Smooth muscle cell of the brain vasculature (primary cell): ENCODE data around the gene KIF19.
"Not testable (repeated sequence)": the region's sequence is repeated elsewhere in the genome, so short reads cannot be mapped to it uniquely, and the experiment has no call there.

Experiments
- DNase-seq: peaks from one replicate; pipeline ENCODE4 v3.0.0-alpha.2; 2012; ENCODE audit warnings: low read depth, low spot score

The KIF19 gene, protein sequence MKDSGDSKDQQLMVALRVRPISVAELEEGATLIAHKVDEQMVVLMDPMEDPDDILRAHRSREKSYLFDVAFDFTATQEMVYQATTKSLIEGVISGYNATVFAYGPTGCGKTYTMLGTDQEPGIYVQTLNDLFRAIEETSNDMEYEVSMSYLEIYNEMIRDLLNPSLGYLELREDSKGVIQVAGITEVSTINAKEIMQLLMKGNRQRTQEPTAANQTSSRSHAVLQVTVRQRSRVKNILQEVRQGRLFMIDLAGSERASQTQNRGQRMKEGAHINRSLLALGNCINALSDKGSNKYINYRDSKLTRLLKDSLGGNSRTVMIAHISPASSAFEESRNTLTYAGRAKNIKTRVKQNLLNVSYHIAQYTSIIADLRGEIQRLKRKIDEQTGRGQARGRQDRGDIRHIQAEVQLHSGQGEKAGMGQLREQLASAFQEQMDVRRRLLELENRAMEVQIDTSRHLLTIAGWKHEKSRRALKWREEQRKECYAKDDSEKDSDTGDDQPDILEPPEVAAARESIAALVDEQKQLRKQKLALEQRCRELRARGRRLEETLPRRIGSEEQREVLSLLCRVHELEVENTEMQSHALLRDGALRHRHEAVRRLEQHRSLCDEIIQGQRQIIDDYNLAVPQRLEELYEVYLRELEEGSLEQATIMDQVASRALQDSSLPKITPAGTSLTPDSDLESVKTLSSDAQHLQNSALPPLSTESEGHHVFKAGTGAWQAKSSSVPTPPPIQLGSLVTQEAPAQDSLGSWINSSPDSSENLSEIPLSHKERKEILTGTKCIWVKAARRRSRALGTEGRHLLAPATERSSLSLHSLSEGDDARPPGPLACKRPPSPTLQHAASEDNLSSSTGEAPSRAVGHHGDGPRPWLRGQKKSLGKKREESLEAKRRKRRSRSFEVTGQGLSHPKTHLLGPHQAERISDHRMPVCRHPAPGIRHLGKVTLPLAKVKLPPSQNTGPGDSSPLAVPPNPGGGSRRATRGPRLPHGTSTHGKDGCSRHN

DNA sequence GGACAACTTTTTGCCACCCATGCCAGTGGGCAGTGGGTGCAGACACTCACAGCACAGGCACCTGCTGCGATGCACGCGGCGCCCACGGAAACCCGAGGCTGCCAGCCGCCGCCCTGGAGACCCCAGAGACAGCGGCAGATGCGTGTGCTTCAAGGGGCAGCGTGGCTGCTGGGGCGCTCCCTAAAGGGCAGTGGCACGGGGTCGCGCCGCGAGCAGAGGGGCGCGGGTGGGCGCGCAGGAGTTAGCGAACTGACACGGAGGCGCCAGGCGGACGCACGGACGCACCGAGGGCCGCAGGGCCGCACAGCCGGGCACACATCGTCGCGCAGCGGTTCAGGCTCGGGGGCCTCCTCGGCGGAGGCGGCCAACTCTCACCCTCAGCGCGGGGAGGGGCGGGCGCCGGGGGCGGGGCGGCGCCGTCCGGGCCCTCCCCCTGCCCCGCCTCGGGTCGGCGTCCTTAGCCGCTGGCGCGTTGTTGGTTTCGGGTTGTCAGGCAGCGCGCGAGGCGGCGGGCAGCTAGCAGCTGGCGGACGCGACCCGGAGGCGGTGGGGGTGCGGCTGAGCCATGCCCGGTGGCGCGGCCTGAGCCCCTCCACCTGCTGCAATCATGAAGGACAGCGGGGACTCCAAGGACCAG, at the start of gene KIF19:
KIF19 (plus strand) TSS at position 484 of the 637 bp plus-strand sequence; CDS start at position 608, 124 bp downstream.
- no peak for DNase-seq

DNA sequence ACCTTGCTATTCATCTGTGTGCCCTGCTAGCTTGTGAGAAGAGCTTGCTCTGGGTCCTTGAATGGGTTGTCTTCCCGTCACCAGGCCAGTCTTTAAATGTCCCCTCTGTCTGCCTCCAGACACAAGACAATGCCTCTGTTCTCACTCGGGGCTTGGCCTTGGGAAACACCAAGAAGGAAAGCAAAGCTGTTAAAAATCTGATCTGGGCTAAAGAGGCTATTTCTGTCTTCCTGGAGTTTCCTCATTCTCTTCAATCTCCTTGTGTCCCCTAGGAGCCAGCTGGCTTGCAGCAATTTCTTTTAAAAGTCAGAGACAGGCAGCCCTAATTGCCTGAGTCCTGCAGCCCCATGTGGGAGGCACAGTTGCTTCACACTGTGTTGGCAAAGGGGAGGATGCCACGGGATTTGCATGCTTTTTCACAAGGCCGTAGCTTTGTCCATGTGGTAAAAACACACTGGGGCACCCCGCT, 49.5 kb upstream of the KIF19 start:
- DNase-seq: no peak

DNA sequence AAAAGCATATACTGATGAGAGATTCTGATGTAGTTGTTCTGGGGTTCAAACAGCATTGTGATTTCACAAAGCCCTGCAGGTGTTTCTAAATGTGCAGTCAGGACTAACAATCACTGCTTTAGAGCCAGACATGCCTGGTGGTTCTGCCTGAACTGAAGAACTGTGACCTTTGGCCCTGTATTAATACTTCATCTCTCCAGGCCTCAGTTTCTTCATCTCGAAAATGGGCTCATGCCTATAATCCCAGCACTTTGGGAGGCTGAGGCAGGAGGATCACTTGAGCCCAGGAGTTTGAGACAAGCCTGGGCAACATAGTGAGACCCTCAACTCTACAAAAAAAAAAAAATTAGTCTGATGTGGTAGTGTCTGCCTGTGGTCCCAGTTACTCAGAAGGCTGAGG, 48.1 kb upstream of the KIF19 start:
- DNase-seq: no peak

DNA sequence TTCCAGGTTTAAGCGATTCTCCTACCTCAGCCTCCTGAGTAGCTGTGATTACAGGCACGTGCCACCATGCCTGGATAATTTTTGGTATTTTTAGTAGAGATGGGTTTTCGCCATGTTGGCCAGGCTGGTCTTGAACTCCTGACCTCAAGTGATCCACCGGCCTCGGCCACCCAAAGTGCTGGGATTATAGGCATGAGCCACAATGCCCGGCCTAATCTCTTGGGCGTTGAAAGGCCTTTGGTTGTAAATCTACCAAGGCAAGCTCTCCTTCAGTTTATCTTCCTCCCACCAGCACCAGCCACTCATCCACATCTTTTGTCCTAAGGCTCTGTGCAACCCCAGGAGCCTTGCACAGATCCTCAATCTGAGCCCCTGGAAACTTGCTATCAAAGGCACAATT, 46.4 kb upstream of the KIF19 start:
- not testable (repeated sequence) for DNase-seq

DNA sequence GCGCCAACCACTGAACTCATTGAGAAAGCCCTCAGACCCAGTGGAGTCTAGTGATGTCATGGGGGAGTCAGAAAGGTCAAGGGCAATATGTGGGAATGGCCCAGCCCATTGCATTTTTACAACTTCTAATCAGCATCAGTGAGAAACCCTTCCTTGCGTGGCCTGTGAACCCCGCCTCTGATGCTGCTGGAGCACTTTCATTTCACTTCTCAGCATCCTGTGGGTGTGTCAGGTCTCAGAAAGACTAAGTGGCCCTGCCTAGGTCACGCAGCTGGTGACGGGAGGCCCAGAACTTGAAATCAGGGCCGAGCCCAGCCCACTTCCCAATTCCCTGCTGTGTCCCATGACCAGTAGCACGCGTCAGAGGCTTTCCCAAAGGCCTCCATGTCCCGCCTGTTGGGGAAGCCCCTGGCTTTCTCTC, 45.9 kb upstream of the KIF19 start:
- no peak for DNase-seq

DNA sequence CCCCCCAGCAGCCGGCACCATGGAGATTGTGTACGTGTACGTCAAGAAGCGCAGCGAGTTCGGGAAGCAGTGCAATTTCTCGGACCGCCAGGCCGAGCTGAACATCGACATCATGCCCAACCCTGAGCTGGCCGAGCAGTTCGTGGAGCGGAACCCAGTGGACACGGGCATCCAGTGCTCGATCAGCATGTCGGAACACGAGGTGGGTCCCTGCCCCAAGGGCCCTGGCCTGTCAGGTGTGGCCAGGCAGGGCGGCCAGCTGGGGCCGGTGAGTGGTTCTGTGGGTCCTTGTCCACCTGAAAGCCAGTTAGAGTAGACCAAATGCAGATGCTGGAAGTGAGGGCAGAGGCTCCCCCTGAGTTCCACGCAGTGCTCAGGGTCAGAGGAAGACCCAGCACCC, 44.2 kb upstream of the KIF19 start:
- no peak for DNase-seq

DNA sequence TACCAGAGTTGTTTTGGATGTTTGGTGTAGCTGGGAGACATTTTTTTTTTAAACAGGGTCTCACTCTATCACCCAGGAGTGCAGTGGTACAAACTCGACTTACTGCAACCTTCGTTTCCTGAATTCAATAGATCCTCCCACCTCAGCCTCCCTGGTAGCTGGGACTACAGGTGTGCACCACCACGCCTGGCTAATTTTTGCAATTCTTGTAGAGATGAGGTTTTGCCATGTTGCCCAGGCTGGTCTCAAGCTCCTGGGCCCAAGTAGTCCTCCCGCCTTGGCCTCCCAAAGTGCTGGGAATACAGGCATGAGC, 43.8 kb upstream of the KIF19 start:
- DNase-seq: not testable (repeated sequence)

DNA sequence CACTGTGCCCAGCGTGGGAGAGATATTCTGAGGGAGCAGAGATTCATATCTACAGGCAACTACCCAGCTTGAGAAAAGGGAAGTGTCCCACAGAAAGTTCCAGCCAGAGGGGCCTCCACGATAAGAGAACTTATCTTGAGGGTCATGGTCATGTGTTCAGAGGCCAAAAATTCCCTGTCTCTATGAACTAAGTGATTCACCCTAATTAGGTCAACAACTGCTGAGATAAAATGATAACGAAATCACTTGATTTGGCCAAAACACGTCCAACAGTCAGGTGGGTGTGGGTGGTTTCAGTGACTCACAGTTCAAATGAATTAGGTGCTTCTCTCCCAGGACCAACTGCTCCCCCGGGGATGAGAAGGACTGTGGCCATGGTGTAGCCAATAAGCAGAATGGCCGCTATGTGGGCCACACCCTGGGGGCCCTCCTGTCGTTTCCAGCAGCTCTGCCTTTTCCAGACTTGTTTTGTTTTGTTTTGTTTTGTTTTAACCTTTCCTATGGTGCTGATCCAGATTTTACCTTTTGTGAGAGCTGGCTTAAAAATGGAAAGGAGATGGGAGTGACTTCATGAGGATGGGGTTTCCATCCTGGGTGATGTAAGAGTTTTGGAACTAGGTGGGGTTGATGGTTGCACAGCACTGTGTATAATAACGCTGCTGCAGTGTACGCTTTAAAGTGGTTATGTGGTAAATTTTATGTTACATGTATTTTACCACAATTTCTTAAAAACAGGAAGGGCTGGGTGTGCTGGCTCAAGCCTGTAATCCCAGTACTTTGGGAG, 43.2 kb upstream of the KIF19 start:
- no peak for DNase-seq

DNA sequence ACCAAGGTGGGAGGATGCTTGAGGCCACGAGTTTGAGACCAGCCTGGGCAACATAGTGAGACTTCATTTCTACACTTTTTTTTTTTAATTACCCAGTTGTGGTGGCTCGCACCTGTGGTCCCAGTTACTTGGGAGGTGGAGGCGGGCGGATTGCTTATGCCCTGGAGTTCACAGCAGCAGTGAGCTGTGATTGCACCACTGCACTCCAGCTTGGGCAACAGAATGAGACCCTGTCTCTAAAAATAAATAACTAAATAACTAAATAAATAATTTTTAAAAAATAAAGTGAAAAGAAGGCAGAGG, 42.7 kb upstream of the KIF19 start:
- DNase-seq: no peak

DNA sequence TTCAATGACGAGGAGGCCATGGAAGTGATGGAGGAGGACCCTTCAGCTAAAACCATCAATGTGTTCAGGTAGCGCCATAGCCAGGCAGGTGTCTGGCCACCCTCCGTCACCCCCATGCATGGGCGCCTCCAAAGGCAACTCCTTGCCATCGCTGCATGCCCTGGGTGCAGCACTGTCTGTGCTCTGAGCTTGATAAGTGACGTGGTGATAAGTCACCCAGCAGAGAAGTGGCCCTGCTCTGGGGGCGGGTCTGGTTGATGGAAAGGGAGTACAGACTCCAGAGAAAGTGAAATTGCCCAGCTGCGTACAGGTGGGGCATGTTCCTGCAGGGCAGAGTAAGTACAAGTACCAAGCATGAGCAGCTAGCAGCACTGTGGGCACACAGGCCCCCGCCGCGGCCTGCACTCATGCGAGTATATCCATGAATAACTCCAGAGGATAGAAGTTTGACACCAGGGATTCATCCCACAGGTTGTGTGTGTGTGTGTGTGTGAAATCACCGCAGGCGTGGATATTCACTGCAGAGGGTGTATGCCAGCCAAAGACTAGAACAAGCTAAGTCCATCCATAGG, 38.9 kb upstream of the KIF19 start:
- DNase-seq: no peak

DNA sequence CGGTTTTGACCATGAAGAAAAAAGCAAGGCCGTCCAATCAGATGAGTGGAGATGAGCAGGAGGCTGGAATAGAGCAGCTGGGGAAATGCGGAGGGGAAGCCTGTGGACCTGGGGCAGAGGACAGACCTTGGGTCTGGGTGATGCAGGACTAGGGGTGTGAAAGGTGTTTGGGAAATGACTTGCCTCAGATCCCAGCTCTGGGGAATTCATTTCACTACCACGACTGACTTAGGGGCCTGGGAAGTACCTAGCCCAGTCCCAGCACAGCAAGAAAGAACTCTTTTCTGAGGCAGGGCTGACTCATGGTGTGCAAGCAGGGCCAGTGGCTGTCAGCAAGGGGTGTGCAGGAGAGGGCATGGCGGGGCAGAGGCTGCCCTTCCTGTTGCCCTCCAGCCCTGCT, 37.2 kb upstream of the KIF19 start:
- no peak for DNase-seq

DNA sequence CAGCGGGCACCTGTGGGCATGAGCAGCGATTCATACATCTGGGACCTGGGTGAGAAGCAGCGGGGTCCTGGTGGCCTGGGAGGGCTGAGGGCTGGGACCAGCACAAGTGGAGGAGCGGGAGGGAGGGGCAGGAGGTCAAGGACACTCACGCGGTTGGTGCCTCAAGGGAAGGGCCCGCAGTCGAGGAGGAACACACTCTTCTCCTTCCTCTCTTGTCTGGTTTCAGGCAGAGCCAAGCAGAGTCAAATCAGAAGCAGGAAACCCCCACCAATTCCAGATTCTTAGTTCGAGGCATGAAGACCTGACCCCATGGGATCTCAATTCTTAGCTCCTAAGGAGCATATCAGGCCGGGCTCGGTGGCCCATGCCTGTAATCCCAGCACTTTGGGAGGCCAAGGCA, 36.3 kb upstream of the KIF19 start:
- DNase-seq: no peak

DNA sequence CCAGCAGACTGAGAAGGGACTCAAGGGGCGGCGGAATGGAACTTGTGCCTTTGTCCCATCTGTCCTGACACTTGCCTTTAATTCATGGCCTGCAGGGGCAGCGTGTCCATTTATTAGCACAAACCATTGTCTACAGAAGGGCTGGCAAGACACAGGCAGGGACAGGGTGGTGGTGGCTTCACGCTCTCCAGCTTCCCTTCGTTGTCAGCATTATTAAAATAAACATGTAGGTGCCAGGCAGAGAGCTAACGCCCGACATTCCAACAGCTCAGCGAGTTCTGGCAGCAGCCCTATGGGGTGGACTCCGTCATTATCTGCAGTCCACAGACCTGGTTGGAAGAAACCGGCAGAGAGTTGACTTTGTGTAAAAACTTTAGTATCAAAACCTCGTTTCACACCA, 35.7 kb upstream of the KIF19 start:
- DNase-seq: no peak

DNA sequence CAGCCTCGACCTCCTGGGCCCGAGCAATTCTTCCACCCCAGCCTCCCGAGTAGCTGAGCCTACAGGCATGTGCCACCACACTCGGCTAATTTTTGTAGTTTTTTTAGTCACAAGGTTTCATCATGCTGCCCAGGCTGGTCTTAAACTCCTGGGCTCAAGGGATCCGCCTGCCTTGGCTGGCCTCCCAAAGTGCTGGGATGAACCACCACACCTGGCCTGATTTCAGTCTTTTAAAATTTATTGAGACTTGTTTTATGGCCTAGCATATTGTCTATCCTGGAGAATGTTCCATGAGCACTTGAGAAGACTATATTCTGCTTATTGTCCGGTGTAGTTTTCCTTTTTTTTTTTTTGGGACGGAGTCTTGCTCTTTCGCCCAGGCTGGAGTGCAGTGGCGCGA, 33.5 kb upstream of the KIF19 start:
- DNase-seq: no peak

DNA sequence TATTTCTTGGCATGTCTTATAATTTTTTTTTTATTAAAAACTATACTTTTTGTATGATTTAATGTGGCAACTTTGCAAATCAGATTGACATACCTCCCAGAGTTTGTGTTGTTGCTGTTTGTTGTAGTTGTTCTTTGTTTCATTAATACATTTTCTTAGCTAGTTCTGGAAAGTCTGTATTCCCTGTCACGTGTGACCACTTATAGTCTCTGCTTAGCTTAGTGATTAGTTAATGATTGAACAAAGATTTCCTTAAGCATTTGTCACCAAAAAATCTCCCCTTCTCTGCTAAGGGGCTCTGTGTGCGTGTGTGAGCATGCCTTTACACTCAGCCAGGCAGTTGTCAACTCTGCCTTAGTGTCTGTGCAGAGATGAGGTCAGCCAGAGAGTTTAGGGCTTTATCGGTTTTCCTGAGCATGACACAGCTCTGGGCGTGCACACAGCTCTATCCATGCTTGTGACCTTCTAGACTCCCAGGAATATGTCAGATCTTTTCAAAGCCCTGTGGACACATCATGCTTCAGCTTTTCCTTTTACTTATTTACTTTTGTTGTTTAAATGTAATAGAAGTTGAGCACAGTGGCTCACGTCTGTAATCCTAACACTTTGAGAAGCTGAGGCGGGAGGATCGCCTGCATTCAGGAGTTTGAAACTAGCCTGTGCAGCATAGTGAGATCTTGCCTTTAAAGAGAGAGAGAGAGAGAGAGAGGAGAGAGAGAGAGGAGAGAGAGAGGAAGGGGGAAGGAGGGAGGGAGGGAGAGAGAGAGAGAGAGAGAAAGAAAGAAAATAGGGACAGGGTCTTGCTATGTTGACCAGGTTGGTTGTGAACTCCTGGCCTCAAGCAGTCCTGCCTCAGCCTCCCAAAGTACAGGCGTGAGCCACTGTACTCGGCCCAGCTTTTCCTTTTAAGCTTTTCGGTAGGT, 30.1 kb upstream of the KIF19 start:
- DNase-seq: no peak

DNA sequence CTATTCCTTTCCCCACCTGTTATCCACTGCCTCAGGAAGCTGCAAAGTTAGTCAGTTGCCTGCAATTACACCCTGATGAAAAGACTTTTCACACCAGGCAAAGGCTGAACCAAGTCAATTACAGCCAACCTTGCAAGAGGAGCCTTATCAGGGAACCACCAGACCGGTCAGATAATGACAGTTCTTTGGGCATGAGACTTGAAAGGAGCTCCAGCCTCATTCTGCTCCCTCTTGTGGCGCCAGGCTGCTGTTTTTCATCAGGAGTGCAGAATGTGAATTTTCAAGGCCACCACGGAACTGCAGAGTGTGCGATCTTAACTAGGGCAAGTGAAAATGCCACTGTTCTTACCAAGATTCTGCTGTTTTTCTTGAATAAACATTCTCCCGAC, 29.5 kb upstream of the KIF19 start:
- DNase-seq: no peak

DNA sequence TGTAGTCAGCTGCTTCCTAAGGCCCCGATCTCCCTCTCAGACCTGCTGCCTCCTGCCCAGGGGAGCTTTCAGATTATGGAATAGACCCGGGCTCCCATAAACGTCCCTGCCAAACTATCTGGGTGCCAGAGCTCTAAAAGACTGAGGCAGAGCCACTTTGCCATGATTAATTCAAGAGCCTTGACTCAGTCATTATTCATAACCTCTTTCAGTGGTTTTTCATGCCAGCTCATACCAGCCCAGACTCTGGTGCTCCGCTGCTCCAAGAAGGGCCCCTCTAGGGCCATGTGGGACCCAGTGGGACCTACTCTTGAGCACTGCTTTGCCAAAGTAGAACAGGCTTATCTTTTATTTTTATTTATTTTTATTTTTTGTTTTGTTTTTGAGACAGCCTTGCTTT, 28.1 kb upstream of the KIF19 start:
- no peak for DNase-seq

DNA sequence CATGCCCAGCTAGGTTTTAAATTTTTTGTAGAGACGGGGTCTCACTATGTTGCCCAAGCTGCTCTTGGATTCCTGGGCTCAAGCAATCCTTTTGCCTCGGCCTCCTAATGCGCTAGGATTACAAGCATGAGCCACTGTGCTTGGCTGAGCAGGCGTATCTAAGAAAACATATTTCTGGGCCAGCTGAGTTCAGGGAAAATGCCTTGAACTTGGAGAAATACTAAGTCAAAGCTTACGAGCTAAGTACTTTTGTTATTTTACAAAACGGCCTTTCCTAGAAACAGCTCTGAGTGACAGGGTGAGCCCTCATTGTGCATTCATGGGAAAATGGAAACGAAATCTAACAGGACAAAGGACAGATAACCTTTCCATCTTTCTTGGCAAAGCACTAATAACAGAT, 27.2 kb upstream of the KIF19 start:
- DNase-seq: no peak

DNA sequence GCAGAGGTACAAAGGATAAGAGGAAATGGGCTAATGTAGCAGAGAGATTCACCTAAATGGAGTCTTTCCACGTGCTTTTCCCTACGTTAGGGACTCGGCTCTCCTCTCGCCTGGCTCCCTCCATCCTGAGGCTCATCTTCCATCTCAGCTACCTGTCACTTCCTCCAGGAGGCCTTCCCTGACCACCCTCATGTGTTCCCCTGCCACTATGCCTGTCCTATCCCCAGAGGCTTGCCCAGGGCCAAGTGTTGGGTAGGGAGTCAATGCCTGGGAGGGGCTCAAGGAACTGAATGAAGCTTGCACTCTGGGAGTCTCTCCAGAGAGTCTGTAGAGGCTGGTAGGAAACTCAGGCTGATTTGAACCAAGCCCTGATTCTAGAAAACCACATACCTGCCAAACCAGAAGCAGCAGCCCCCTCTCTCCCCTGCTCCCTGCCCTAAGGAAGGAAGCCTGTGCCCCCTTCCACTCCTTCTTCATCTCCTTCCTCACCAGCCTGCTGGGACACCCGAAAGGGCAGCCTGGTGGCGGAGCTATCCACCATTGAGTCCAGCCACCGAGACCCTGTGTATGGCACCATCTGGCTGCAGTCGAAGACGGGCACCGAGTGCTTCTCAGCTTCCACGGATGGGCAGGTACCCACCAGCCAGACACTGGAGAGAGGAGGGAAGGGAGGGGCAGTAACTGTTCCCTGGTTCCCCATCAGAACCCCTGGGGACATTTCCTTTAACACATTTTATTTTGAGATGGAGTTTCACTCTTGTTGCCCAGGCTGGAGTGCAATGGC, 26.6 kb upstream of the KIF19 start:
- DNase-seq: no peak
